Measurements from ENCODE around the gene VAV2. TPM values are rescaled to one million over a fixed set of nuclear protein-coding genes. Genes with fewer than 3 reads are reported as not detected.

VAV2 gene
- total RNA-seq, 4 donors from 2014 or later = 4.7 to 42.2 (median 15.8) TPM

DNA sequence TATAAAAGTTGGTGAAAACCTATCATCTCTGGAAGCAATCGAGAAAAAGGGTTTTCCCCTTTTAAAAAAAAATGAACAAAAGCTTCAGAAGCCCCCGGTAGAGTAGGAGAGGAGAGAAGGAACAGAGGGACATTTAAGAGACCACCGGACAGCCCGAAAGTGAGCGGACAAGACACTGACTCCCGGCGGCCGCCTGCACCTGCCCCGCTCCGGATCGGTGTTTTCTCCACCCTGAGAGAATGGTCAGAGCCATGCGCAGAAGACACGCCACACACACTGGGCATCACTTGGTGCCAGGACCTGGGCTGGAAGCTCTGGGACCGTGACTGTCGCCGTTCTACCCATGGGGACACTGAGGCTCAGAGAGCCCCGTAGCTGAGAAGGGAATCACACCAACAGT is 192.4 kb downstream of the VAV2 start:
- no peaks in the 10 kb centered on the region for H3K27me3 ChIP-seq
- no peaks in the 10 kb centered on the region for H3K36me3 ChIP-seq
- no peak overlapping the region for H3K4me3 ChIP-seq
- no peak for DNase-seq
- no peaks in the 10 kb centered on the region for H3K9me3 ChIP-seq
- intact Hi-C loops (cut with DNase I; ENCODE audit: low total_unique reads) = no loop called here
- TF ChIP-seq, protein P1, sequence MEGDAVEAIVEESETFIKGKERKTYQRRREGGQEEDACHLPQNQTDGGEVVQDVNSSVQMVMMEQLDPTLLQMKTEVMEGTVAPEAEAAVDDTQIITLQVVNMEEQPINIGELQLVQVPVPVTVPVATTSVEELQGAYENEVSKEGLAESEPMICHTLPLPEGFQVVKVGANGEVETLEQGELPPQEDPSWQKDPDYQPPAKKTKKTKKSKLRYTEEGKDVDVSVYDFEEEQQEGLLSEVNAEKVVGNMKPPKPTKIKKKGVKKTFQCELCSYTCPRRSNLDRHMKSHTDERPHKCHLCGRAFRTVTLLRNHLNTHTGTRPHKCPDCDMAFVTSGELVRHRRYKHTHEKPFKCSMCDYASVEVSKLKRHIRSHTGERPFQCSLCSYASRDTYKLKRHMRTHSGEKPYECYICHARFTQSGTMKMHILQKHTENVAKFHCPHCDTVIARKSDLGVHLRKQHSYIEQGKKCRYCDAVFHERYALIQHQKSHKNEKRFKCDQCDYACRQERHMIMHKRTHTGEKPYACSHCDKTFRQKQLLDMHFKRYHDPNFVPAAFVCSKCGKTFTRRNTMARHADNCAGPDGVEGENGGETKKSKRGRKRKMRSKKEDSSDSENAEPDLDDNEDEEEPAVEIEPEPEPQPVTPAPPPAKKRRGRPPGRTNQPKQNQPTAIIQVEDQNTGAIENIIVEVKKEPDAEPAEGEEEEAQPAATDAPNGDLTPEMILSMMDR (IDR thresholded peaks at IDR 0.05) = no peak
- TF ChIP-seq POLR2A (IDR thresholded peaks at IDR 0.05) = no peak
- H3K27ac ChIP-seq = no peak overlapping the region
- no peaks in the 10 kb centered on the region for H3K4me1 ChIP-seq

DNA sequence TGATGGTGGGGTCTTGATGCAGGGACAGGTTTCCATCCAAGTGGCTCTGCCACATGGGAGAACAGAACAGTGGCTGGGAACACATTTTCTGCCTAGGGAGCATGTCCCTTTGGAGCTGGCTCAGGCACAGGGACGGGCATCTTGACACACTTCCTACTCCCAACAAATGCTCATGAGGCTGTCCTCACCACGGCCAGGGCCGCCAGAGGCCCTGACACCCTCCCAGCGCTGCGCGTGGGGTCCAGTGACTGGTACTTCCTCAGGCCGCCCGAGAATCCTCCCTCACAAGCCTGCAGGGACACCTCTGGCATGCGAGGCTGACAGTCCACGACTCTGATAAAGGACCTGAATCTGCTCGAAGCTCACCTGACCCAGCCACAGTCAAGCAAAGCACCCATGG is 193.0 kb downstream of the VAV2 start:
- H3K4me1 ChIP-seq = no peaks in the 10 kb centered on the region
- H3K4me3 ChIP-seq = no peak overlapping the region
- intact Hi-C loops (cut with DNase I; ENCODE audit: low total_unique reads) = no loop called here
- no peak for TF ChIP-seq POLR2A (IDR thresholded peaks at IDR 0.05)
- TF ChIP-seq, protein P1 (IDR thresholded peaks at IDR 0.05) = no peak
- no peaks in the 10 kb centered on the region for H3K36me3 ChIP-seq
- DNase-seq = no peak
- no peaks in the 10 kb centered on the region for H3K27me3 ChIP-seq
- H3K9me3 ChIP-seq = no peaks in the 10 kb centered on the region
- H3K27ac ChIP-seq = no peak overlapping the region

DNA sequence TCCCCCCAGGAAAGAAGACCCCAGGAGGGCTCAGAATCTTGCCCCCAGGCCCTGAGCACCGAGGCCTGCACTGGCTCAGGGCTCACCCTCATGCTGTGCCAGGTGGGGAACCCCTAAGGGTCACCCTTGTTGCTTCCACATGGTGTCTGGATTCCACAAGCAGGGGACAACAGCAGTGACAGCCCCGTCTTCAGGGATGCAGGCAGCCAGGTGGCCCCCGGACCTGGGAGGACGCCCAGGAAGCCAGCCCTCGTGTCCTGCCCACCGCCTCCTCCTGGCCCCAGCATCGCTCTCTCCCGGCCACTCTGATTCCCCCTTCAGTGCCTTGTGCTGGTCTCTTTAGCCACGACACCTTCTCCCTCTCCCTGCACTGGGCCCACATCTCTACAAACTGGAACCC is 194.0 kb downstream of the VAV2 start:
- Histone ChIP-seq H3K36me3 (no peaks in the 10 kb centered on the region), H3K4me3 (no peak overlapping the region), H3K4me1 (peaks cover 0 to 1% of the 10 kb centered on the region in 2 donors), H3K27me3 (no peaks in the 10 kb centered on the region), H3K27ac (no peak overlapping the region), H3K9me3 (no peaks in the 10 kb centered on the region)
- no peak for DNase-seq
- TF ChIP-seq POLR2A (IDR thresholded peaks at IDR 0.05) = no peak
- TF ChIP-seq, protein P1 (IDR thresholded peaks at IDR 0.05) = no peak
- intact Hi-C loops (cut with DNase I; ENCODE audit: low total_unique reads) = no loop called here

DNA sequence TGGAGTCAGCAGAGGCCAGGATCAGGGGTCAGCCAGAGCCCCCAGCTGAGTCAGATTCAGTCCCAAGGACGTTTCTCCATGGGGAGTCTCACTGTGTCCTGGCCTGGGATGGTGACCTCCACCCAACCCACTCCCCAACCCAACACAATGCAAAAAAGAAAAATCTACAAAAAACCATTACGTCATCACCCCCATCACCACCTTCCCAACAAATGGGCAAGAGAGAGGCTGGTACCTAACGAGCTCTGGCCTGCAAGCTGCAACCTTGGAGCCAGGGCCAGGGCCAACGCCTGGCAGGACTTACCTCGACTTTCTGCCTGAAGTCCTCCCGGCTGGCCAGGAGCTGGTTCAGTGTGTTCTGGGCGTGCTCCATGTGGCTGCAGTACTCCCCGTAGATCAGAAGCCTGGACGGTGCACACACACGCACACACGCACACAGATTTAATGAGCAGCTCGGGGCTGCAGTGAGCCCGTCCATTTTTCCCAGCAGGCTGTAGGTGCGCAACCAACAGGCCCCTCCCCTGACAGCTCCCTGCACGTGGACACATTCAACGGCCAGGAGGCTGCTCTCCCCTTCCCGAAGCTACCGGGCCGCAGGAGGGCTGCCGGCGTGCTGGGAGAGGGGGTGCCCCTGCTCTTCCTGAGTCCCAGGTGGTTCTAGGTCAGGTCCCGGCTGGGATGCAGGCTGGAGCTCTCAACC is 194.6 kb downstream of the VAV2 start:
- intact Hi-C loops (cut with DNase I; ENCODE audit: low total_unique reads) = no loop called here
- H3K27me3 ChIP-seq = no peaks in the 10 kb centered on the region
- TF ChIP-seq, protein P1 (IDR thresholded peaks at IDR 0.05) = no peak
- TF ChIP-seq POLR2A (IDR thresholded peaks at IDR 0.05) = no peak
- no peaks in the 10 kb centered on the region for H3K36me3 ChIP-seq
- peaks cover 0 to 5% of the 10 kb centered on the region in 2 donors for H3K4me1 ChIP-seq
- no peak overlapping the region for H3K4me3 ChIP-seq
- H3K9me3 ChIP-seq = no peaks in the 10 kb centered on the region
- DNase-seq = no peak
- H3K27ac ChIP-seq = no peak overlapping the region

DNA sequence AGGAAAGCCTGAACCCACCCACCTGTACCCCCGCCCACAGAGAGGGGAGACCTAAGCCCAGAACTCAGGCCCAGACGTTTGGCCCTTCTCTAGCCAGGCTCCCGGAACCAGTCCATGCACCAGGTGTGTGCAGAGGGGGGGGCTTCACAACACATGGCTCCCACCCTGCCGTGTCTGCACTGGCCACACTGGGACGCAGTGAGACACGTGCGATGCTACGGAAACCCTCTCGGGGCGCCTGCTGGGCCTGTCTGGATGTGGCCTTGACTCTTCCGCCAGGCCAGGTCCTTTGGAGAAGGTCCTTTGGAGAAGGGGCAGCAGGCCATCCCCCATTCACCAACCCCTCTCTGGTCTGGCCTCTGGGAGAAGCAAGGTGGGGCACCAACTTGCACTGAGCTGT is 195.6 kb downstream of the VAV2 start:
- no peaks in the 10 kb centered on the region for H3K27me3 ChIP-seq
- peaks cover 0 to 5% of the 10 kb centered on the region in 2 donors for H3K4me1 ChIP-seq
- no peaks in the 10 kb centered on the region for H3K36me3 ChIP-seq
- H3K27ac ChIP-seq = no peak overlapping the region
- intact Hi-C loops (cut with DNase I; ENCODE audit: low total_unique reads) = no loop called here
- TF ChIP-seq, protein P1 (IDR thresholded peaks at IDR 0.05) = no peak
- TF ChIP-seq POLR2A (IDR thresholded peaks at IDR 0.05) = no peak
- no peak overlapping the region for H3K4me3 ChIP-seq
- no peak for DNase-seq
- no peaks in the 10 kb centered on the region for H3K9me3 ChIP-seq

Data from uterus (tissue), 4 donors.